ENCODE data around the gene DEFB128. TPM values are rescaled to one million over a fixed set of nuclear protein-coding genes. Genes with fewer than 3 reads are reported as not detected.
"Not testable (repeated sequence)": the region's sequence is repeated elsewhere in the genome, so short reads cannot be mapped to it uniquely, and the experiment has no call there.

The DEFB128 gene
- total RNA-seq, 1 donor from 2014 or later, result not detected

GRCh38 chr20:217266-217665, 27.8 kb upstream of the DEFB128 start:
- Mint-ChIP-seq H3K9me3 (ENCODE audit: unreplicated experiment) (no peaks in the 10 kb centered on the region), H3K4me1 (ENCODE audit: low read depth, unreplicated experiment) (no peaks in the 10 kb centered on the region), H3K27me3 (ENCODE audit: unreplicated experiment) (peaks cover 14% of the 10 kb centered on the region), H3K36me3 (ENCODE audit: unreplicated experiment) (no peaks in the 10 kb centered on the region), H3K4me3 (ENCODE audit: unreplicated experiment) (no peak overlapping the region), H3K27ac (ENCODE audit: unreplicated experiment) (no peak overlapping the region)
- no peak for DNase-seq
- TF ChIP-seq, protein P1, sequence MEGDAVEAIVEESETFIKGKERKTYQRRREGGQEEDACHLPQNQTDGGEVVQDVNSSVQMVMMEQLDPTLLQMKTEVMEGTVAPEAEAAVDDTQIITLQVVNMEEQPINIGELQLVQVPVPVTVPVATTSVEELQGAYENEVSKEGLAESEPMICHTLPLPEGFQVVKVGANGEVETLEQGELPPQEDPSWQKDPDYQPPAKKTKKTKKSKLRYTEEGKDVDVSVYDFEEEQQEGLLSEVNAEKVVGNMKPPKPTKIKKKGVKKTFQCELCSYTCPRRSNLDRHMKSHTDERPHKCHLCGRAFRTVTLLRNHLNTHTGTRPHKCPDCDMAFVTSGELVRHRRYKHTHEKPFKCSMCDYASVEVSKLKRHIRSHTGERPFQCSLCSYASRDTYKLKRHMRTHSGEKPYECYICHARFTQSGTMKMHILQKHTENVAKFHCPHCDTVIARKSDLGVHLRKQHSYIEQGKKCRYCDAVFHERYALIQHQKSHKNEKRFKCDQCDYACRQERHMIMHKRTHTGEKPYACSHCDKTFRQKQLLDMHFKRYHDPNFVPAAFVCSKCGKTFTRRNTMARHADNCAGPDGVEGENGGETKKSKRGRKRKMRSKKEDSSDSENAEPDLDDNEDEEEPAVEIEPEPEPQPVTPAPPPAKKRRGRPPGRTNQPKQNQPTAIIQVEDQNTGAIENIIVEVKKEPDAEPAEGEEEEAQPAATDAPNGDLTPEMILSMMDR (IDR thresholded peaks at IDR 0.05; ENCODE audit: partially characterized antibody, unreplicated experiment), result no peak

DNA sequence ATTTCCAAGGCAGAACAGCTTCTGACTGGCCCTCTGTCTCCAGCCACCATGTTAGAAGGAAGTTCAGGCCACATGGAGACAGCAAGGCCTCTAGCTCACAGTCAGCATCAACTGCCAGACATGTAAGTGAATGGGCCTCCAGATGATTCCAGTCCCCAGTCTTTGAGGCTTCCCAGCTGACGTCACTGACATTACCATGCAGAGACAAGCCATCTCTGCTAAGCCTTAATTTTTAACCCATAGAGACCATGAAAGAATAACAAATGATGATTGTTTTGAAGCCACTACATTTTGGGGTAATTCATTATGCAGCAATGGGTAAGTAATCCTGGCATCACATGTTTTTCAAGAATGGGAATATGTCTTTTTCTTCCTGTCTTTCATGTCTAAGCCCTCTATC, 26.3 kb upstream of the DEFB128 start:
- Mint-ChIP-seq H3K9me3 (ENCODE audit: unreplicated experiment) (no peaks in the 10 kb centered on the region), H3K4me3 (ENCODE audit: unreplicated experiment) (no peak overlapping the region), H3K27me3 (ENCODE audit: unreplicated experiment) (peaks cover 15% of the 10 kb centered on the region), H3K27ac (ENCODE audit: unreplicated experiment) (no peak overlapping the region), H3K36me3 (ENCODE audit: unreplicated experiment) (no peaks in the 10 kb centered on the region), H3K4me1 (ENCODE audit: low read depth, unreplicated experiment) (no peaks in the 10 kb centered on the region)
- TF ChIP-seq, protein P1 (IDR thresholded peaks at IDR 0.05; ENCODE audit: partially characterized antibody, unreplicated experiment), result no peak
- no peak for DNase-seq

- H3K36me3 Mint-ChIP-seq (ENCODE audit: unreplicated experiment), result no peaks in the 10 kb centered on the region
- peaks cover 11% of the 10 kb centered on the region for H3K27me3 Mint-ChIP-seq (ENCODE audit: unreplicated experiment)
- no peaks in the 10 kb centered on the region for H3K4me1 Mint-ChIP-seq (ENCODE audit: low read depth, unreplicated experiment)
- no peak for DNase-seq
- H3K27ac Mint-ChIP-seq (ENCODE audit: unreplicated experiment), result no peak overlapping the region
- no peaks in the 10 kb centered on the region for H3K9me3 Mint-ChIP-seq (ENCODE audit: unreplicated experiment)
- TF ChIP-seq, protein P1 (IDR thresholded peaks at IDR 0.05; ENCODE audit: partially characterized antibody, unreplicated experiment), result no peak
- H3K4me3 Mint-ChIP-seq (ENCODE audit: unreplicated experiment), result no peak overlapping the region
These were observed 24.9 kb upstream of the DEFB128 start for GRCh38 chr20:214383-214782.

DNA sequence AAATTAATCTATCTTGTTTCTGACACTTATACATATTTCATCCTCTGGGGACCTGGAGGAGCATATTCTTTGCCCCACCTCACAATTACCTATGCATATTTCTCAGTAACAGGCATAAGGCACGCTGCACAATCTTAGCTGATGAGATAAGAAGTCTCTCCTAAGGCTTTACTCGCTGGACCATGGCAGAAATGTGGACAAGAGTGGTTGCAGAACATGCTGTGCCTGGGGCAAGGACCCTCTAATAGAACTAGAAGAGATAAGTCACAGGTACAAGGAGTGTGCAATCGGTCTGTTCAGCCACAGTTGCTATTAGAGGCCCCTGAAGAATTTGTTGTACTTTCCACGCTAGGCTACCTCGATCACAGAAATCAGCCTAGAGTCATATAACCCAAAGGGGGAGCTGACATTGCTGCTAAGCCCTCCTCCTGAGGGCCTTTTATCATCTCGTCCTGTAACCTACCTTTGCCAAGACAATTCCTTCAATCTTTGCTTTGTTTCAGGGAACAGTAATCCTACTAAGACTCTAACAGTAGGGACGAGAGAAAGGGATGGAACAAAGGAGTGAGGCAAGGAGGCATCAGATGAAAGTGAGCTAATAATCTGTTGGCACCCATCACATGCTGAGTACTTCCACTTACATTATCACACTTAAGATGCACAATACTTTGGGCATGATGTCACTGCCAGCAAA, 21.4 kb upstream of the DEFB128 start:
- Mint-ChIP-seq H3K27me3 (ENCODE audit: unreplicated experiment) (peaks cover 11% of the 10 kb centered on the region), H3K36me3 (ENCODE audit: unreplicated experiment) (no peaks in the 10 kb centered on the region), H3K4me3 (ENCODE audit: unreplicated experiment) (no peak overlapping the region), H3K4me1 (ENCODE audit: low read depth, unreplicated experiment) (no peaks in the 10 kb centered on the region), H3K9me3 (ENCODE audit: unreplicated experiment) (no peaks in the 10 kb centered on the region), H3K27ac (ENCODE audit: unreplicated experiment) (no peak overlapping the region)
- TF ChIP-seq, protein P1 (IDR thresholded peaks at IDR 0.05; ENCODE audit: partially characterized antibody, unreplicated experiment), result no peak
- DNase-seq, result no peak

DNA sequence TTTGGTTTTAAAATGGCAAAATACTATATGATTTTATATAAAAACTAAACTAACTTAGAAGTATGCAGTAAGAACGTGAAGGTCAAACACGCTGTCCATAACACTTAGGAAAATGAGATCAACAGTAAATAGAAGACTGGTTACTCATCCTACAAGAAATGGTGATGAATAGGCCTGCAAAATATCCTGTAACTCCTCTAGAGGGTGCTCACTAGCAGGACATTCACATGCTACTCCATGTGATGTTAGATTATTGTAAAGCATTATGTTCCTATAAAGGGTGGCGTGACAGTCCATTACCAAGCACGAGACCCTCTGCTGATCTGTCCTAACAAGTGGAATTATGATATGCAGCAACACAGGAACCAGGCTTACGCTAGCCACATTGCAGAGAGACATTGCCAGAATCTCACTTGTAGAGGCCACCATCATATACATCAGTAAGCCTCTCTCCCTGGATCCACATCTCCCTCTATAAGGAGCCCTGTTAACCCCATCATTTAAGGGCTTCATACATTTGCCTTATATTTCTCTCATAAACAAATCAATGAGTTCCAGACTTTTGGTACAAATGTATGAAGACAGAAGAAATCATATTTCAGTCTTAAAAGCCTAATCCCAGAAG, 19.5 kb upstream of the DEFB128 start:
- no peak for DNase-seq
- Mint-ChIP-seq H3K27ac (ENCODE audit: unreplicated experiment) (no peak overlapping the region), H3K36me3 (ENCODE audit: unreplicated experiment) (no peaks in the 10 kb centered on the region), H3K9me3 (ENCODE audit: unreplicated experiment) (no peaks in the 10 kb centered on the region), H3K4me3 (ENCODE audit: unreplicated experiment) (no peak overlapping the region), H3K4me1 (ENCODE audit: low read depth, unreplicated experiment) (no peaks in the 10 kb centered on the region), H3K27me3 (ENCODE audit: unreplicated experiment) (peaks cover 12% of the 10 kb centered on the region)
- TF ChIP-seq, protein P1 (IDR thresholded peaks at IDR 0.05; ENCODE audit: partially characterized antibody, unreplicated experiment), result peak; percentile 16

DNA sequence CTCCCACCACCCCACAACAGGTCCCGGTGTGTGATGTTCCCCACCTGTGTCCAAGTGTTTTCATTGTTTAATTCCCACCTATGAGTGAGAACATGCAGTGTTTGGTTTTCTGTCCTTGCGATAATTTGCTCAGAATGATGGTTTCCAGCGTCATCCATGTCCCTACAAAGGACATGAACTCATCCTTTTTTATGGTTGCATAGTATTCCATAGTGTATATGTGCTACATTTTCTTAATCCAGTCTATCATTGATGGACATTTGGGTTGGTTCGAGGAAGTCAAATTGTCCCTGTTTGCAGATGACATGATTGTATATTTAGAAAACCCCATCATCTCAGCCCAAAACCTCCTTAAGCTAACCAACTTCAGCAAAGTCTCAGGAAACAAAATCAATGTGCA, 14.1 kb upstream of the DEFB128 start:
- H3K9me3 Mint-ChIP-seq (ENCODE audit: unreplicated experiment); H3K27ac Mint-ChIP-seq (ENCODE audit: unreplicated experiment); H3K4me3 Mint-ChIP-seq (ENCODE audit: unreplicated experiment); DNase-seq; H3K27me3 Mint-ChIP-seq (ENCODE audit: unreplicated experiment); H3K36me3 Mint-ChIP-seq (ENCODE audit: unreplicated experiment); H3K4me1 Mint-ChIP-seq (ENCODE audit: low read depth, unreplicated experiment): not testable (repeated sequence)
